Measurements from ENCODE around the gene HKDC1. TPM values are rescaled to one million over a fixed set of nuclear protein-coding genes. Genes with fewer than 3 reads are reported as not detected.

Gene HKDC1
- total RNA-seq, 2 donors from 2014 or later = 14.7 to 19.0 TPM

- H3K4me1 ChIP-seq = no peaks in the 10 kb centered on the region
- DNase-seq = no peak
- H3K4me3 ChIP-seq = no peak overlapping the region
- no peaks in the 10 kb centered on the region for H3K27me3 ChIP-seq
- no peaks in the 10 kb centered on the region for H3K36me3 ChIP-seq
- H3K27ac ChIP-seq = no peak overlapping the region
- intact Hi-C loops (cut with DNase I) = no loop called here
- no peaks in the 10 kb centered on the region for H3K9me3 ChIP-seq
- no peak for TF ChIP-seq CTCF (IDR thresholded peaks at IDR 0.05)
- no peak overlapping the region for H3K9ac ChIP-seq (ENCODE audit: low read depth in 2 of 2, low read length in 2 of 2)
Measured at GRCh38 chr10:69242040-69242851, 22.1 kb downstream of the HKDC1 start.

GRCh38 chr10:69242852-69243212 lies 22.7 kb downstream of the HKDC1 start:
- Histone ChIP-seq H3K4me1 (no peaks in the 10 kb centered on the region), H3K27me3 (no peaks in the 10 kb centered on the region), H3K36me3 (no peaks in the 10 kb centered on the region), H3K4me3 (no peak overlapping the region), H3K9me3 (no peaks in the 10 kb centered on the region), H3K27ac (no peak overlapping the region), H3K9ac (ENCODE audit: low read depth in 2 of 2, low read length in 2 of 2) (no peak overlapping the region)
- intact Hi-C loops (cut with DNase I) = no loop called here
- TF ChIP-seq CTCF (IDR thresholded peaks at IDR 0.05) = no peak
- no peak for DNase-seq

- H3K27ac ChIP-seq = no peak overlapping the region
- no peaks in the 10 kb centered on the region for H3K4me1 ChIP-seq
- H3K36me3 ChIP-seq = no peaks in the 10 kb centered on the region
- no peaks in the 10 kb centered on the region for H3K27me3 ChIP-seq
- DNase-seq = no peak
- TF ChIP-seq CTCF (IDR thresholded peaks at IDR 0.05) = no peak
- no peaks in the 10 kb centered on the region for H3K9me3 ChIP-seq
- H3K4me3 ChIP-seq = no peak overlapping the region
- H3K9ac ChIP-seq (ENCODE audit: low read depth in 2 of 2, low read length in 2 of 2) = no peak overlapping the region
- intact Hi-C loops (cut with DNase I) = no loop called here
Measured at GRCh38 chr10:69243817-69244216, 23.7 kb downstream of the HKDC1 start.

- Histone ChIP-seq H3K4me3 (no peak overlapping the region), H3K36me3 (no peaks in the 10 kb centered on the region), H3K9me3 (no peaks in the 10 kb centered on the region), H3K27me3 (no peaks in the 10 kb centered on the region), H3K9ac (ENCODE audit: low read depth in 2 of 2, low read length in 2 of 2) (no peak overlapping the region), H3K4me1 (no peaks in the 10 kb centered on the region), H3K27ac (no peak overlapping the region)
- no peak for TF ChIP-seq CTCF (IDR thresholded peaks at IDR 0.05)
- intact Hi-C loops (cut with DNase I) = no loop called here
- DNase-seq = no peak
Measured at GRCh38 chr10:69246036-69246435, 25.9 kb downstream of the HKDC1 start.

GRCh38 chr10:69246581-69247312 lies 26.6 kb downstream of the HKDC1 start:
- intact Hi-C loops (cut with DNase I) = no loop called here
- no peak overlapping the region for H3K9ac ChIP-seq (ENCODE audit: low read depth in 2 of 2, low read length in 2 of 2)
- no peak overlapping the region for H3K27ac ChIP-seq
- DNase-seq = no peak
- no peaks in the 10 kb centered on the region for H3K4me1 ChIP-seq
- no peaks in the 10 kb centered on the region for H3K27me3 ChIP-seq
- TF ChIP-seq CTCF (IDR thresholded peaks at IDR 0.05) = no peak
- no peaks in the 10 kb centered on the region for H3K9me3 ChIP-seq
- H3K4me3 ChIP-seq = no peak overlapping the region
- H3K36me3 ChIP-seq = no peaks in the 10 kb centered on the region
